HL-60 (cell line): Measurements from ENCODE around the gene THBS4.

Source experiments
- DNase-seq, 2 experiments: peaks; one replicate each; pipeline ENCODE4 v3.0.0-alpha.2; 2010 to 2020; ENCODE audit warnings: low read depth in 1 of 2, low spot score in 1 of 2
- H3K27ac ChIP-seq: fragments of 250-450 bp; sonication (Bioruptor Pico); replicated peaks from 2 replicates; pipeline ENCODE4 v1.5.1; 2020; ENCODE audit warnings: mild to moderate bottlenecking, moderate library complexity
- H3K27me3 ChIP-seq: fragments of 250-450 bp; sonication (Bioruptor Pico); 2 replicates; pipeline ENCODE4 v1.5.1; 2021; ENCODE audit warnings: mild to moderate bottlenecking, moderate library complexity; ENCODE audit not compliant: insufficient read depth, poor library complexity, severe bottlenecking
- H3K4me3 ChIP-seq: replicated peaks from 2 replicates; pipeline ENCODE4 v1.5.1; 2011; ENCODE audit warnings: mild to moderate bottlenecking, control low read depth, low read length; ENCODE audit not compliant: insufficient read depth
- CTCF ChIP-seq: IDR thresholded peaks from one replicate; pipeline ENCODE4 v1.5.1; 2011; ENCODE audit warnings: low read length, control low read depth, inconsistent platforms; ENCODE audit not compliant: insufficient read depth
- GABPA ChIP-seq: IDR thresholded peaks from 2 replicates; pipeline ENCODE4 v1.6.1; 2012; ENCODE audit warnings: low read depth
- POLR2AphosphoS5 ChIP-seq: IDR thresholded peaks from 2 replicates; pipeline ENCODE4 v1.6.1; 2012; ENCODE audit warnings: low read depth
- REST ChIP-seq: IDR thresholded peaks from 2 replicates; pipeline ENCODE4 v1.6.1; 2012; ENCODE audit warnings: low read depth; ENCODE audit not compliant: insufficient replicate concordance
- SPI1 ChIP-seq: IDR thresholded peaks from 2 replicates; pipeline ENCODE4 v1.6.1; 2012; ENCODE audit warnings: low read depth, mild to moderate bottlenecking, borderline replicate concordance

Gene THBS4

DNA sequence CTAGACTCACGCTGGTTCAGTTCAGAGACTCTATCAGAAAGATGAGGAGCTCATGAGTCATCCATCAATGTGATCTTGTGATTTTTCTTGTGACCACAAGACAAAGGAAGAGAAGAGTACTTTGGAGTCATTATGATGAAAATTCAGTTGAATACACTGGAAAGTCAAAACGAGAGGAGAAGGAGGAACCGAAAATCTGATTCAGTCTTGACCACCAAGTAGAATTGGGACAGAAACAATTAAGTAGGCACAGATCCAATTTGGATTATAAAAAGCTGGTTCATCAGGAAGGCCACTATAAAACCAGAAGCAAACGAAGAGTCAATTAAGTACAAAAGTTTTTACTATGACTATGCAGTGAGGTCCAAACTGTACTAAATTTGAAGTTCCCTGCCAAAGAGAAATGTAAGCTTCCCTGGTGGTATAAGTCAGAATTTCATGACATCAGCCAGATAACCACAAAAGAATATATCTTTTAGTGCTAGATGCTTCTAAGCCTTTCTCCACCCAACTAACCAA lies 90.9 kb downstream of the THBS4 start:
- Histone ChIP-seq H3K27ac (no peak overlapping the region; the same call in 1 of the 2 replicates), H3K4me3 (no peak overlapping the region), H3K27me3 (no peaks in the 10 kb centered on the region)
- DNase-seq, result peak in 1 of 2 experiments; percentile 78
- no peak for TF ChIP-seq GABPA
- no peak for TF ChIP-seq POLR2AphosphoS5
- no peak for TF ChIP-seq REST
- TF ChIP-seq CTCF, result no peak
- no peak for TF ChIP-seq SPI1

DNA sequence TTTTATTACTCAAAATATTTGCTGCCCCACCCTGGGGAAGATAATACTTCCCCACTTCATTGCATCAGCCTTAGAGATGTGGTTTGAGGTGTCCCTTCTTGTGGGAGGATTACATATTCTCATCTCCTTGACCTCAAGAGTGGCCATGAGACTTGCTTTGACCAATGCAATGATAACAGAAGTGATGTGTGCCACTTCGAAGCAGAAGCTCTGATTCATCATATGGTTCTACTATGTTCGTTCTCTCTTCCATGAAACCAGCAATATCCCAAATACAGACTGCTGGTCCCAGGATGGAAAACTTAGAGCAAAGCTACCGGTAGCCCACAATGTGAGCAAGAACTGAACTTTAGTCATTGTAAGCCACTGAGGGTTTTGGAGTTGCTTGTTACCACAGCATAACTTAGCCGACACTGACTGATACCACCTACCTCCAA lies 92.0 kb downstream of the THBS4 start:
- H3K27me3 ChIP-seq, result no peaks in the 10 kb centered on the region
- peak; percentile 66 to 72 for DNase-seq
- no peak overlapping the region for H3K4me3 ChIP-seq
- TF ChIP-seq REST (no peak), POLR2AphosphoS5 (peak; percentile 60)
- no peak overlapping the region for H3K27ac ChIP-seq

GRCh38 chr5:80128141-80128540 lies 93.0 kb downstream of the THBS4 start:
- H3K4me3 ChIP-seq, result no peak overlapping the region
- TF ChIP-seq SPI1 (no peak), CTCF (no peak), REST (no peak), POLR2AphosphoS5 (no peak), GABPA (no peak)
- no peak overlapping the region for H3K27ac ChIP-seq
- no peak for DNase-seq
- H3K27me3 ChIP-seq, result no peaks in the 10 kb centered on the region
